Natural killer cell (primary cell): ENCODE data around the gene DSN1. TPM values are rescaled to one million over a fixed set of nuclear protein-coding genes. Genes with fewer than 3 reads are reported as not detected.
"Not testable (repeated sequence)": the region's sequence is repeated elsewhere in the genome, so short reads cannot be mapped to it uniquely, and the experiment has no call there.

ENCODE experiments used
- ATAC-seq, 3 donors: fragments of 150-1000 bp in 2 of 3; fragments of 200-7000 bp in 1 of 3; cut with Tn5 transposase; 1 replicate in 1 of 3; 2 replicates in 2 of 3; pipeline ENCODE4 v1.10.0; 2021; ENCODE audit warnings: mild to moderate bottlenecking in 2 of 3, moderate library complexity in 2 of 3
- DNase-seq, 2 donors: peaks; one replicate each; pipeline versions ENCODE4 v3.0.0 to v3.0.0-alpha.2; 2013 to 2021; ENCODE audit warnings: mixed read lengths in 1 of 2
- H3K27ac ChIP-seq: one replicate; pipeline ENCODE4 v1.5.1; 2013; ENCODE audit warnings: mild to moderate bottlenecking, low read length
- H3K27me3 ChIP-seq: one replicate; pipeline ENCODE4 v1.6.1; 2013; ENCODE audit warnings: low read length; ENCODE audit not compliant: control insufficient read depth, insufficient read depth
- H3K36me3 ChIP-seq: one replicate; pipeline ENCODE4 v1.6.1; 2013; ENCODE audit warnings: low read length; ENCODE audit not compliant: control insufficient read depth, insufficient read depth
- H3K4me1 ChIP-seq: one replicate; pipeline ENCODE4 v1.6.1; 2013; ENCODE audit warnings: low read length; ENCODE audit not compliant: control insufficient read depth, insufficient read depth
- H3K4me3 ChIP-seq: one replicate; pipeline ENCODE4 v1.5.1; 2013; ENCODE audit warnings: low read length
- H3K9me3 ChIP-seq: one replicate; pipeline ENCODE4 v1.6.1; 2013; ENCODE audit warnings: low read length; ENCODE audit not compliant: control insufficient read depth, insufficient read depth
- H3K27ac Mint-ChIP-seq, 2 donors: one replicate each; pipeline ENCODE4 v1.8.0; 2022; ENCODE audit warnings: mild to moderate bottlenecking in 2 of 2, mixed read lengths in 2 of 2, moderate library complexity in 1 of 2
- H3K27me3 Mint-ChIP-seq, 2 donors: one replicate each; pipeline ENCODE4 v1.8.0; 2022; ENCODE audit warnings: low read depth in 2 of 2, mixed read lengths in 2 of 2
- H3K36me3 Mint-ChIP-seq: one replicate; pipeline ENCODE4 v1.8.0; 2022; ENCODE audit warnings: mixed read lengths
- H3K4me1 Mint-ChIP-seq, 2 donors: one replicate each; pipeline ENCODE4 v1.8.0; 2022; ENCODE audit warnings: mixed read lengths in 2 of 2
- H3K4me3 Mint-ChIP-seq: one replicate; pipeline ENCODE4 v1.8.0; 2022; ENCODE audit warnings: mild to moderate bottlenecking, moderate library complexity, mixed read lengths
- H3K9me3 Mint-ChIP-seq, 2 donors: one replicate each; pipeline ENCODE4 v1.8.0; 2022; ENCODE audit warnings: mixed read lengths in 2 of 2
- CTCF ChIP-seq: fragments of 200-600 bp; IDR thresholded peaks from one replicate; pipeline ENCODE4 v1.8.0; 2022; ENCODE audit warnings: antibody characterized with exemption
- WGBS: methylation state at CpG from one replicate; pipeline ENCODE4 v1.1.7; 2013; ENCODE audit warnings: missing lambda C conversion rate; ENCODE audit not compliant: insufficient coverage; 5-methylcytosine and 5-hydroxymethylcytosine counted together
- intact Hi-C: fragments of 100-400 bp; cut with micrococcal nuclease; formaldehyde crosslinking; loops from one replicate; pipeline ENCODE4 v1.14.2; 2022
- total RNA-seq, 4 donors: library from RNA; stranded (reverse); fragments of 120-200 nt in 1 of 4; gene quantifications; one replicate each; pipeline versions ENCODE4 v1.2.3 to v1.2.4, GENCODE V29; 2013 to 2022

The DSN1 gene
- total RNA-seq, 3 donors from 2014 or later (not counting 1 experiment from before 2014, with no cell fraction given) = 15.8 to 19.1 (median 15.8) TPM

- H3K27ac ChIP-seq = no peak overlapping the region
- peaks cover 0 to 5% of the 10 kb centered on the region in 2 donors for H3K4me1 Mint-ChIP-seq
- H3K9me3 ChIP-seq = no peaks in the 10 kb centered on the region
- no peak overlapping the region for H3K27ac Mint-ChIP-seq
- 67% methylated on average over 1 of the region's 1 CpG for WGBS
- H3K4me3 ChIP-seq = no peak overlapping the region
- H3K27me3 Mint-ChIP-seq = no peaks in the 10 kb centered on the region
- H3K27me3 ChIP-seq = no peaks in the 10 kb centered on the region
- DNase-seq (no peak), ATAC-seq (no peak)
- no peaks in the 10 kb centered on the region for H3K9me3 Mint-ChIP-seq
- no peaks in the 10 kb centered on the region for H3K4me1 ChIP-seq
- no peaks in the 10 kb centered on the region for H3K36me3 ChIP-seq
- intact Hi-C loops = no loop called here
- no peaks in the 10 kb centered on the region for H3K36me3 Mint-ChIP-seq
- H3K4me3 Mint-ChIP-seq = no peak overlapping the region
- no peak for TF ChIP-seq CTCF
Measured at GRCh38 chr20:36800410-36800809, 26.8 kb upstream of the DSN1 start.

- H3K36me3 Mint-ChIP-seq, H3K27ac Mint-ChIP-seq, H3K36me3 ChIP-seq, H3K4me1 Mint-ChIP-seq, H3K4me3 Mint-ChIP-seq, H3K9me3 Mint-ChIP-seq, ATAC-seq, H3K27me3 ChIP-seq, H3K27ac ChIP-seq, H3K9me3 ChIP-seq, H3K4me3 ChIP-seq, H3K4me1 ChIP-seq, intact Hi-C loops, H3K27me3 Mint-ChIP-seq, DNase-seq: not testable (repeated sequence)
- WGBS = 93% methylated on average over 4 of the region's 10 CpGs
Measured at GRCh38 chr20:36799313-36799712, 25.8 kb upstream of the DSN1 start.

DNA sequence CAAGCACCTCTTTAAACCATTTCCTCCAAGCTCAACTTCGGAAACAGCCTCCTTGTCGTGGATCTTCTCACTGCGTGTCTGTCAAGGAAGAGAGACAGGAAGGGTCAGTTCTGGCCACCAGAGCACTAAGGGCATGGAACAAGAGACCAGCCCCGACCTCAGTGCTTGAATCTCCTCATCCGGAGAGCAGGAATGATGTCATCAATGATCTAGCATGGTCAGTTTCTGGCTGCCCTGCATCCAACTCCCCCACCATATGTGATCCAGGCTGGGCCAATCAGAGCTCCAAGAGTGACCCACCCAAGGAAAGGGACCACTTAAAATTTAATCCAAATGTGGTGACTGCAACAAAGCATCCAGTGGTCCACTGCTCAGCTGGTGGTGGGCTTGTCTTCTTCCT is 23.3 kb upstream of the DSN1 start:
- no peak overlapping the region for H3K27ac ChIP-seq
- no peaks in the 10 kb centered on the region for H3K4me1 ChIP-seq
- WGBS = 84% methylated on average over 5 of the region's 5 CpGs
- Mint-ChIP-seq H3K4me1 (peaks cover 2 to 7% of the 10 kb centered on the region in 2 donors), H3K9me3 (no peaks in the 10 kb centered on the region), H3K27me3 (no peaks in the 10 kb centered on the region), H3K27ac (no peak overlapping the region), H3K36me3 (no peaks in the 10 kb centered on the region), H3K4me3 (no peak overlapping the region)
- H3K4me3 ChIP-seq = no peak overlapping the region
- H3K9me3 ChIP-seq = no peaks in the 10 kb centered on the region
- no peaks in the 10 kb centered on the region for H3K36me3 ChIP-seq
- no peaks in the 10 kb centered on the region for H3K27me3 ChIP-seq
- no peak for ATAC-seq
- TF ChIP-seq CTCF = no peak
- DNase-seq = no peak
- intact Hi-C loops = no loop called here

DNA sequence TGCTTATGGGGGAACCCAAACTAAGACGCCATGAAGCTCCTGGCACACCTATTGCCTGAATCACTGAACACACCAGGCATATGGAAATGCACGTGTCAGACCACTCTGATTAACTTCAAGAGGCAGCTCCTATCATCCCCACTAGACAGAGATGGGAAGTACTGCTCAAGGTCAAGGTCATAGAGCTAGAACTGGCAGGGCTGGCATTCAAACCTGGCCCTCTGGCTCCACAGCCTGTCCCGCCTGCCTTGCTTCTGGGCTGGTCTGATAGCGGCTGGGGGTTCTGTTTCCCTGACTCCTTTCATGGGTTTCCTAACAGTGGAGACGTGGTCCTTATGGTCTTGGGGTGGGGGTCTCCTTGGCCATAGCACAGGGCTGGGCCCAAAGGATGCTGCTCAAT is 22.6 kb upstream of the DSN1 start:
- Histone ChIP-seq H3K4me1 (no peaks in the 10 kb centered on the region), H3K27me3 (no peaks in the 10 kb centered on the region), H3K4me3 (no peak overlapping the region), H3K27ac (no peak overlapping the region), H3K36me3 (no peaks in the 10 kb centered on the region), H3K9me3 (no peaks in the 10 kb centered on the region)
- 96% methylated on average over 4 of the region's 5 CpGs for whole genome bisulfite sequencing
- DNase-seq = no peak
- Mint-ChIP-seq H3K9me3 (no peaks in the 10 kb centered on the region), H3K27me3 (no peaks in the 10 kb centered on the region), H3K27ac (no peak overlapping the region), H3K4me1 (peaks cover 8 to 10% of the 10 kb centered on the region in 2 donors), H3K4me3 (no peak overlapping the region), H3K36me3 (no peaks in the 10 kb centered on the region)
- no peak for ATAC-seq
- TF ChIP-seq CTCF = no peak
- intact Hi-C loops = no loop called here
